ENCODE measurements around the gene SPAG8. TPM values are rescaled to one million over a fixed set of nuclear protein-coding genes. Genes with fewer than 3 reads are reported as not detected.

The SPAG8 gene
- total RNA-seq, 1 donor = 0.42 TPM

DNA sequence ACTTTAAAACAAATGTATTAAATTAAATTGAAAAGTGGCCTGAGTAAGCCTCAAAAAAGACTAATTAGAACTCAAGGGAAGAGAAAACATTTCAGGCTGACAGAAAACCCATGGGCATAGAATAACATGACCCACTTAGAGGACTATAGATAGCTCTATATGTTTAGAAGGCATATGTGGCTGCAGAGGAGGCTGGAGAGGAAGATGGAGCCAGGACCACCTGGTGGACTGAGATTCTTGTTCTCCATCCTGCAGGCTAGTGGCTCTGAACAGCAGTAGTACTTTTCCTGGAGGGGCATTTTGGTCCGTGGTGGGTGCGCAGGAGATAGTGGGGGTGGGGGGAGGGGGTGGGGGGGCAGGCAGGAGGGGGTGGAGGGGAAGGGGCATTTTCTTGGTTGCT, 31.0 kb downstream of the SPAG8 start:
- H3K4me3 ChIP-seq (ENCODE audit: low read length) = no peak overlapping the region
- no peaks in the 10 kb centered on the region for H3K9me3 ChIP-seq (ENCODE audit: low read depth, low read length)
- peaks cover 4% of the 10 kb centered on the region for H3K4me1 ChIP-seq (ENCODE audit: insufficient read depth, low read length)
- H3K27me3 ChIP-seq (ENCODE audit: insufficient read depth, low read length) = no peaks in the 10 kb centered on the region

DNA sequence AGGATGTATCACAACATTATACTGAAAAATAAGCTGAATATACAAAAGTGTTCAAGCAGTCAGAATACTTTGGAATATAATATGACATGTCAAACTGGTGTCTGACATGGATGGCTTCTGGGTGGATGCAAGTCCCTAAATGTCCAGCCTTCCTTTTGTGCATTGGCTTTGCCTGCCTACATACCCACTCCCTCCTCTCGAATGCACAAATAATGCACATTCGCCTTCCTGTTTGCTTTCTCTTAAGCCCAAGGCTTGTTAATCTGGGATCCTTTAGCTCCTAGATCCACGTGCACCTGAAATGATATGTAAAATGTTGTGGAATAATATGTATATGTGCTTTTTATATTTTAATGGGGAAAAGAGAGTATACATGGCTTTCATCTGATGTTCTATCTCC, 33.6 kb downstream of the SPAG8 start:
- Histone ChIP-seq H3K27me3 (ENCODE audit: insufficient read depth, low read length) (no peaks in the 10 kb centered on the region), H3K4me1 (ENCODE audit: insufficient read depth, low read length) (peaks cover 16% of the 10 kb centered on the region), H3K4me3 (ENCODE audit: low read length) (no peak overlapping the region), H3K9me3 (ENCODE audit: low read depth, low read length) (no peaks in the 10 kb centered on the region)

DNA sequence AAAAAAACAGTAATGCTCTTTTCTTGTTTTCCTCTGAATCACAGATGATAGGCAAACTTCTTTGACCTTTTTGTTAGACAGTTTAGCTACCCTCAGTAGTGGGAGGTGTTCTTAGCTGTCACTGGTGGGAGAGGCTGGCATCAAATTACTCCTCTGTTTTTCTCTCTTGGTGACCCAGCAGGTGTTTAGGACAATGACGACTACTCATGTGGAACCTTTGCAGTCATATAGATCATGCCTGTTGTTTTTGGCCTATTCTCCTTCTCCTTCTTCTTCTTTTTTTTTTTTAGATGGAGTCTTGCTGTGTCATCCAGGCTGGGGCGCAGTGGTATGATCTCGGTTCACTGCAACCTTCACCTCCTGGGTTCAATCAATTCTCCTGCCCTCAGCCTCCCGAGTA, 36.0 kb downstream of the SPAG8 start:
- Histone ChIP-seq H3K27me3 (ENCODE audit: insufficient read depth, low read length) (no peaks in the 10 kb centered on the region), H3K9me3 (ENCODE audit: low read depth, low read length) (no peaks in the 10 kb centered on the region), H3K4me3 (ENCODE audit: low read length) (no peak overlapping the region), H3K4me1 (ENCODE audit: insufficient read depth, low read length) (peaks cover 16% of the 10 kb centered on the region)

DNA sequence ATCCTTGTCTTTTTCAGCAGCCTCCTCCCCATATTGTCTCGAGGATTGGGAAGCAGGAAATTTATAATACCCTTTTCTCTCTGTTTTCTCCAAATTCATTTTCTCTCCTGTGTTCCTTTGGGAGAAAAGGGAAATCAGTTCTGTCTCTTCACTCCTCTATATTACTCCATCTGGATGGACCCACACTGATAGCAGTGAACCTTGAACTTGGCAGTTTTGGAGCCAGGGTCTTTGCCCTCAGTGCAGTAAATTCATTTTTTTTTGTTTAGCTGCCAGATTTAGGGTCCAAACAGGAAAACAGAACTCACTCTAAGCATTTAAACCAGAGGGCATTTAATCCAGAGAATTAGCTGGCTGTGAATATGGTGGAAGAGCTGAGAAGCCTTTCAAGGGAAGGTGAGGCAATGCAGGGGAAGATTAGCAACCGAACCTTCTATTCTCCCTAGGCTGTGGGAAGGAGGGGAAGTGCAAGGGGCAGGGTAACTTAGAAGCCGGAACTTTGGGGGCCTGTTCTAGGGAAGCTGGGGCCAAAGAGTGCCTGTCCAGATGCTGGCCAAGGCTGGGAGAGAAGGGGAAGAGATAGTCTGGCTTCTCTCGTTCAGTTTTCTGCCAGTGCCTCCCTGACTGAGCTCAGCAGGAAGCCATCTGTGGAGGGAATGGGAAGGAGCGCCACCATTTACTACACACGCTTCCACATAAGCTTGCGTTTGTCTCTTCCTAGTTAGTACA, 37.0 kb downstream of the SPAG8 start:
- H3K4me3 ChIP-seq (ENCODE audit: low read length) = no peak overlapping the region
- peaks cover 16% of the 10 kb centered on the region for H3K4me1 ChIP-seq (ENCODE audit: insufficient read depth, low read length)
- no peaks in the 10 kb centered on the region for H3K27me3 ChIP-seq (ENCODE audit: insufficient read depth, low read length)
- H3K9me3 ChIP-seq (ENCODE audit: low read depth, low read length) = no peaks in the 10 kb centered on the region

DNA sequence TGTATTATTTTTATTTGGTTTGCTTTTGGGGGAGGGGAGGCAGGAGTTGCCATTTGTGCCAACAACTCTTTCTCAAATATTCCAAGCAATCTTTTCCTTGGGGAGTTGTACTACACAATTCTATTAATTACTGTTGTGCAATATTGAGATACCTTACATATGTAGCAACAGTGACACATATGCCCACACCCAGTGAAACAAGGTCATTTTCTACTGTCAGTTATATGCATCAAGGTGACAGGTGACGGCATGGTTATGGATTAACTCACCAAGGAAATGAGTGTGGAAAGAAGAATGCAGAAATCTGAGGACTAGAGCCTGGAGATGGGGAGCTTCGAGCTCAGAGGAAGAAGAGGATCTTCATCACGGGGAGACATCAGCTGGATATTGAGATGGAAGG, 40.1 kb downstream of the SPAG8 start:
- Histone ChIP-seq H3K27me3 (ENCODE audit: insufficient read depth, low read length) (no peaks in the 10 kb centered on the region), H3K4me1 (ENCODE audit: insufficient read depth, low read length) (peaks cover 16% of the 10 kb centered on the region)

DNA sequence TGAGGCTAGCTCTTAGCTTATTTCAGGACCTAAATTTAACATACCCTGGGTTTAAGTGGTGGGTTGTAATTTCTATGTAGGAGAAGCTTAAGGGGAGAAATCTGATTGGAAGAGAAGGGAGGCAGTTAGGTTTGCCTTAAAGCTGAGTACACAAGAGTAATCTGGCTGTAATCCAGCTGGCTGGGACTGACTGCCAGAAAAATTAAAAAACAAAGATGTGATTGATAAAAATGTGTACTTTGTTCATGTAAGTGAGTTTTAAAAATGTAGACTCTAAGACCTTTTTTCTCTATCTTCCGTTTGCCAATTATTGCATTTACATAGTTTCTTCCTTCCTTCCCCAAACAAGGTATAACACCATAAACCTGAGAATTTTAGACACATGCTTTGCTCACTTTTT, 40.5 kb downstream of the SPAG8 start:
- H3K4me3 ChIP-seq (ENCODE audit: low read length) = no peak overlapping the region
- no peaks in the 10 kb centered on the region for H3K9me3 ChIP-seq (ENCODE audit: low read depth, low read length)
- H3K4me1 ChIP-seq (ENCODE audit: insufficient read depth, low read length) = peaks cover 16% of the 10 kb centered on the region
- no peaks in the 10 kb centered on the region for H3K27me3 ChIP-seq (ENCODE audit: insufficient read depth, low read length)

More for the DNA sequence above, 40.1 kb downstream of the SPAG8 start:
- Histone ChIP-seq H3K4me3 (ENCODE audit: low read length) (no peak overlapping the region), H3K9me3 (ENCODE audit: low read depth, low read length) (no peaks in the 10 kb centered on the region)

DNA sequence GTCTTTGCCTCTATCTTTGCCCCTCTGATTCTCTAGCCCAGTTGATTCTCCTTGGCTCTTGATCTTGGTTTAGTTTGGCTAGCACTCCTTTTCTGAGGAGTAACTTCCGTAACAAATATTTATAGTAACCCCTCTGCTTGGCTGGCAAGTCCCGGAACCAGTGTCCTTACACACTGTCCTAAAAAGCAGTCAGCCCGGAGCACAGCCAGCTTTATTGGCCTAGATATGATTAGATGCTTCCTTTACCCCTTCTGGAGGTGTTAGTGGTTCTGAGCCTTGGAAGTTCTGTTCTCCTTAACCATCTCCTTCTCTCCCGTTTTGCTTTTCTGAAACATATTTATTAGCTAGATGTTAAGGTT, 41.0 kb downstream of the SPAG8 start:
- peaks cover 12% of the 10 kb centered on the region for H3K4me1 ChIP-seq (ENCODE audit: insufficient read depth, low read length)
- H3K27me3 ChIP-seq (ENCODE audit: insufficient read depth, low read length) = no peaks in the 10 kb centered on the region
- no peaks in the 10 kb centered on the region for H3K9me3 ChIP-seq (ENCODE audit: low read depth, low read length)
- H3K4me3 ChIP-seq (ENCODE audit: low read length) = no peak overlapping the region

DNA sequence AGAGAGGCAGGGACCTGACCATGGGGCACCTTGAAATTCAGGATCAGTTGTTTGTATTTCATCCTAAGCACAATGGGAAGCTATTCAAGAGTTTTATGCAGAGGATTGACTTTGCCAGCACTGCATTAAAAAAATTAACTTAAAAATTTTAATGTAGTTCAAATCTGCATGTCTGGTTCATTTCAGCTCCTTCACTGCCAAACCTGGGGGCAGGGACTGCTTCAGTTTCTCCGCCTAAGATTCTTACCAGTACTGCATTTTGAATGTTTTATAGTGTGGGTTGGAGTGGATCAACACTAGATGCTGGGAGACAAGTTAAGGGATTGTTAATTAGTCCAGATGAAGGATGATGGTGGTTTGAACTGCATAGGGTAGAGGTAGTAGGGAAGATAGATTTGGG, 42.3 kb downstream of the SPAG8 start:
- Histone ChIP-seq H3K9me3 (ENCODE audit: low read depth, low read length) (no peaks in the 10 kb centered on the region), H3K27me3 (ENCODE audit: insufficient read depth, low read length) (no peaks in the 10 kb centered on the region), H3K4me3 (ENCODE audit: low read length) (no peak overlapping the region), H3K4me1 (ENCODE audit: insufficient read depth, low read length) (no peaks in the 10 kb centered on the region)

DNA sequence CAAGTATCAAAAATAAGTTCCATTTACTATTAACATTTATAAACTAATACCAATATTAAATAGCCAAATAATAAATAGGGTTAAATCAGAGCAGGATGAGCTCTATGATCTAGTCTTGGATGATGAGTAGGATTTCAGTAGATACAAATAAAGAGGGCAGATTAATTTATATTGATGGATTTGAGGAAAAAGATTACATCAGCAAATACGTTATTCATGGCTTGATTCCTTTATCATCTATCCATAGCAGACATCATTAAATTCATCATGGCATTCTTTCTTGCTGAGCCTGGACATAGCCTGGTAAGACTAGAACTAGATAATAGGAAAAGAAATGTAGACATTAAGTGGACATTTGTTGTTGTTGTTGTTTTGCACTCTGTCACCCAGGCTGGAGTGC, 44.6 kb downstream of the SPAG8 start:
- H3K4me3 ChIP-seq (ENCODE audit: low read length) = no peak overlapping the region
- no peaks in the 10 kb centered on the region for H3K27me3 ChIP-seq (ENCODE audit: insufficient read depth, low read length)
- H3K9me3 ChIP-seq (ENCODE audit: low read depth, low read length) = no peaks in the 10 kb centered on the region
- no peaks in the 10 kb centered on the region for H3K4me1 ChIP-seq (ENCODE audit: insufficient read depth, low read length)

DNA sequence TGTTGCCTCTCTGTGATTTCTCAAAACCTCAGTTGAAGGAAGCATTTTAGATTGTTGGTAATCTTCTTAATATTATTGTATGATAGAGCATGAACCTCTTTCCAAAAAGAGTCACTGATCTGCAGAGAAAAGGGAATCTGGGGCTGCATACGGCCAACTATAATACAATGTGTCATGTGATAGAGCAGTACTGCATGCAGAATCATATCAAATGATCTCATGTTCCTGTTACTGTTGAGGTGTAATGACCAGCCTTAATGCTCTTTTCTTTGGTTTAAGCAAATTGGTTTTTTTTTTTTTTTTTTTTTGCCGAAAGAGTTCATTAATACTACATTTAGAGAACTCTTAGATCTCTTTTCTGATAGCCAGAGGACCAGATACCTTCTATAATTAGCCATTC, 45.1 kb downstream of the SPAG8 start:
- H3K9me3 ChIP-seq (ENCODE audit: low read depth, low read length) = no peaks in the 10 kb centered on the region
- no peaks in the 10 kb centered on the region for H3K4me1 ChIP-seq (ENCODE audit: insufficient read depth, low read length)
- no peak overlapping the region for H3K4me3 ChIP-seq (ENCODE audit: low read length)
- no peaks in the 10 kb centered on the region for H3K27me3 ChIP-seq (ENCODE audit: insufficient read depth, low read length)

DNA sequence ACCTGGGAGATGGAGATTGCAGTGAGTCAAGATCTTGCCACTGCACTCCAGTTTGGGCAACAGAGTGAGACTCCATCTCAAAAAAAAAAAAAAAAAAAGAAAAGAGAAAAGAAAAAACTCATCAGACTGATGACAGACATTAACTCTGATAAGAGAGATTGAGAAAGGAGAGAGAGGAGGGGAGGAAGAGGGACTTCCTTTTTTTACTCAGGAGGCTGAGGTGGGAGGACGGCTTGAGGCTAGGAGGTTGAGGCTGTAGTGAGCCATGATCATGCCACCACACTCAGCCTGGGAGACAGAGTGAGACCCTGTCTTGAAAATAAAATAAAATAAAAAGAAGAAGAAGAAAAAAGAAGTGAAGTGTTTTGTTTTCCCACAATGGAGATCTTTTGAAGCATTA, 48.3 kb downstream of the SPAG8 start:
- Histone ChIP-seq H3K27me3 (ENCODE audit: insufficient read depth, low read length) (no peaks in the 10 kb centered on the region), H3K4me1 (ENCODE audit: insufficient read depth, low read length) (peaks cover 11% of the 10 kb centered on the region), H3K9me3 (ENCODE audit: low read depth, low read length) (no peaks in the 10 kb centered on the region), H3K4me3 (ENCODE audit: low read length) (no peak overlapping the region)

DNA sequence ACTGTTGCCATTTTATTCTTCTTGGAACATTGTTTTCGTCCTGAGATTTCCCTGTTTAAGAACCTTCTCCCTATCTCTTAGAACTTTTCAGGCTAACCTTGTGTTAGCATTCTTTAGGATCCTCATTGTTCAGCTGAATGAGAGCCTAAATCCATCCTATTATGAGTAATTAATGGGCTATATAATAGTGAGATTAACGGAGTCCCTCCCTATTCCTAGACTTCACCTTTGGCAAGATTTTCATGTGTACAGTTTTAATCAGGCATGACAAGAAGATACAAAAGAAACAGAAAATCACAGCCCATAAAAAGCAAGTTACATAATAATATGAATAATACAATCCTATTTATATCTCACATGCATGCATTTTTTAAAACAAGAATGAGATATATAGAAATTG, 48.9 kb downstream of the SPAG8 start:
- H3K27me3 ChIP-seq (ENCODE audit: insufficient read depth, low read length) = no peaks in the 10 kb centered on the region
- no peak overlapping the region for H3K4me3 ChIP-seq (ENCODE audit: low read length)
- peaks cover 16% of the 10 kb centered on the region for H3K4me1 ChIP-seq (ENCODE audit: insufficient read depth, low read length)
- H3K9me3 ChIP-seq (ENCODE audit: low read depth, low read length) = no peaks in the 10 kb centered on the region

DNA sequence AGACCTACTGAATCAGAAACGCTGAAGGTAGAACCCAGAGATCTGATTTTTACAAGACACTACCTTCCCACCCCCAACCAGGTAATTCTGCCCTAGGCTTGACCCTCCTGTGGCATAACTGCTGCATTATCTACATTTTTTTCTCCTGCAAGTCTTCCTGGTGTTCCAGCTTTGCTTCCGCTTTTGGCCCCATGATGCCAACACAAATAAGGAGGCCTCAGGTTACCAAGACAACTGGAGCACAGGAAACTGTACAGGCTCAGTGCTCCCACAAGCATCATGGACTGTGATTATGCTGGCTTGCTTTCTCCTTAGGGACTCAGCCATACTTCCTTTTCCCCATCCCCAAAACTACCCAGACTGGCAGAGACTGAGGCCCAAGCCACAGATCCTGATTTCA, 51.4 kb downstream of the SPAG8 start:
- Histone ChIP-seq H3K4me3 (ENCODE audit: low read length) (no peak overlapping the region), H3K4me1 (ENCODE audit: insufficient read depth, low read length) (peaks cover 38% of the 10 kb centered on the region), H3K27me3 (ENCODE audit: insufficient read depth, low read length) (no peaks in the 10 kb centered on the region), H3K9me3 (ENCODE audit: low read depth, low read length) (no peaks in the 10 kb centered on the region)

DNA sequence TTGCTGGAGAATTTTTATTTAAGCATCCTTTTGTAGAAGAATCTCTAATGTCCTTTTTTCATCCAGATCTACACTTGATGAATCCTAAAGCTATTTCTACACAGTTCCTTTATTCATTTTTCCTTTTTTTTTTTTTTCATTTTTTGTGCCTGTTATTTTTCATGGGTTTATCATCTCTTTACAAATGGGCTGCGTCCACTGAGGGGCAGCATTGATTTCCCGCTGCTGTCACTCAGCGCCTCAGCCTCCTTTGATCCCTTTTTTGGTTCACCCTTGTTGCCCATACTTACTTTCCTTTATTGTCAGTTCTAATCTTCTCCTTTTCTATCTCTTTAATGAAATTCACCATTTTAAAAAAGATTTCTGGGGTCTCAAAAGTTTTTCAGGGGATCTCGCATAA, 52.3 kb downstream of the SPAG8 start:
- peaks cover 43% of the 10 kb centered on the region for H3K4me1 ChIP-seq (ENCODE audit: insufficient read depth, low read length)
- no peaks in the 10 kb centered on the region for H3K27me3 ChIP-seq (ENCODE audit: insufficient read depth, low read length)
- H3K9me3 ChIP-seq (ENCODE audit: low read depth, low read length) = no peaks in the 10 kb centered on the region
- H3K4me3 ChIP-seq (ENCODE audit: low read length) = no peak overlapping the region
